ENCODE results near the gene GPC6.

DNA sequence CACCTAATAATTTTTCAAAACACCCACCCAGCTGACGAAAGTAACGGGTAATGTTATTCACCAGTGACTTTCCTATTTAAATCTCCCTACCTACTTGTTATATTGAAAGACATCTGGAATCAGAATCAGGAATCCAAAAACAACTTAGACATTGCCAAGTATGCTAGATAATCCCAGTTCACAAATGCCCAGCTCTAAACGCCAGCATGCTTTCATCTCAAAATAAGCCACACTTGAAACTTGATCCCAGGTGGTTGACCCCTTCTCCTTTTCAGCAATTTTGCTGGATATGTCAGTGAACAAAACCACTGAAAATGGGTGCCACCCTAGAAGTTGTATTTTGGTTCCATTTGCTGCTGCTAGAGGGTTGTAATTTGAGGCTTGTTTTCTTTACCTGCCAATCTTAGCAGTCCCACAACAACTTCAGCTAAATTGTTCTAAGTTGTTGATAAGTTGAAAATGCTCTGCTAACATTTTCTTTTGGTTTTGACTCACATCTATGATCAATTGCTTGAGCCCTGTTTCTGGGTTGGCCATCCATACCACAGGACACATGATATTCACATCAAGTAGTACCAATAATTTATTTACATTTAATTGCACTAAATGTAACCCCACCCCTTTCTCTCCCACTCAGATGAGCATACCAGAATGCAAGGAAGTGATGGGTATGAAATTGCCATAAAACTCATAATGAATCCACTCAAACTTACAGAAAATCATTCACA is 1186.4 kb downstream of the GPC6 start:
- no peak for TF ChIP-seq ZNF335 (tag by site-specific recombination; conservative IDR thresholded peaks at IDR 0.05)
- no peak for TF ChIP-seq ZNF24 (tag by site-specific recombination; IDR thresholded peaks at IDR 0.05)
- TF ChIP-seq ZNF777 (tag by site-specific recombination; IDR thresholded peaks at IDR 0.05; ENCODE audit: borderline replicate concordance) = no peak
- TF ChIP-seq, protein P1, sequence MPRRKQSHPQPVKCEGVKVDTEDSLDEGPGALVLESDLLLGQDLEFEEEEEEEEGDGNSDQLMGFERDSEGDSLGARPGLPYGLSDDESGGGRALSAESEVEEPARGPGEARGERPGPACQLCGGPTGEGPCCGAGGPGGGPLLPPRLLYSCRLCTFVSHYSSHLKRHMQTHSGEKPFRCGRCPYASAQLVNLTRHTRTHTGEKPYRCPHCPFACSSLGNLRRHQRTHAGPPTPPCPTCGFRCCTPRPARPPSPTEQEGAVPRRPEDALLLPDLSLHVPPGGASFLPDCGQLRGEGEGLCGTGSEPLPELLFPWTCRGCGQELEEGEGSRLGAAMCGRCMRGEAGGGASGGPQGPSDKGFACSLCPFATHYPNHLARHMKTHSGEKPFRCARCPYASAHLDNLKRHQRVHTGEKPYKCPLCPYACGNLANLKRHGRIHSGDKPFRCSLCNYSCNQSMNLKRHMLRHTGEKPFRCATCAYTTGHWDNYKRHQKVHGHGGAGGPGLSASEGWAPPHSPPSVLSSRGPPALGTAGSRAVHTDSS (tag by site-specific recombination; IDR thresholded peaks at IDR 0.05) = no peak
- TF ChIP-seq, protein P2, sequence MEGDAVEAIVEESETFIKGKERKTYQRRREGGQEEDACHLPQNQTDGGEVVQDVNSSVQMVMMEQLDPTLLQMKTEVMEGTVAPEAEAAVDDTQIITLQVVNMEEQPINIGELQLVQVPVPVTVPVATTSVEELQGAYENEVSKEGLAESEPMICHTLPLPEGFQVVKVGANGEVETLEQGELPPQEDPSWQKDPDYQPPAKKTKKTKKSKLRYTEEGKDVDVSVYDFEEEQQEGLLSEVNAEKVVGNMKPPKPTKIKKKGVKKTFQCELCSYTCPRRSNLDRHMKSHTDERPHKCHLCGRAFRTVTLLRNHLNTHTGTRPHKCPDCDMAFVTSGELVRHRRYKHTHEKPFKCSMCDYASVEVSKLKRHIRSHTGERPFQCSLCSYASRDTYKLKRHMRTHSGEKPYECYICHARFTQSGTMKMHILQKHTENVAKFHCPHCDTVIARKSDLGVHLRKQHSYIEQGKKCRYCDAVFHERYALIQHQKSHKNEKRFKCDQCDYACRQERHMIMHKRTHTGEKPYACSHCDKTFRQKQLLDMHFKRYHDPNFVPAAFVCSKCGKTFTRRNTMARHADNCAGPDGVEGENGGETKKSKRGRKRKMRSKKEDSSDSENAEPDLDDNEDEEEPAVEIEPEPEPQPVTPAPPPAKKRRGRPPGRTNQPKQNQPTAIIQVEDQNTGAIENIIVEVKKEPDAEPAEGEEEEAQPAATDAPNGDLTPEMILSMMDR (tag by site-specific recombination; IDR thresholded peaks at IDR 0.05) = no peak
- TF ChIP-seq, protein P3, sequence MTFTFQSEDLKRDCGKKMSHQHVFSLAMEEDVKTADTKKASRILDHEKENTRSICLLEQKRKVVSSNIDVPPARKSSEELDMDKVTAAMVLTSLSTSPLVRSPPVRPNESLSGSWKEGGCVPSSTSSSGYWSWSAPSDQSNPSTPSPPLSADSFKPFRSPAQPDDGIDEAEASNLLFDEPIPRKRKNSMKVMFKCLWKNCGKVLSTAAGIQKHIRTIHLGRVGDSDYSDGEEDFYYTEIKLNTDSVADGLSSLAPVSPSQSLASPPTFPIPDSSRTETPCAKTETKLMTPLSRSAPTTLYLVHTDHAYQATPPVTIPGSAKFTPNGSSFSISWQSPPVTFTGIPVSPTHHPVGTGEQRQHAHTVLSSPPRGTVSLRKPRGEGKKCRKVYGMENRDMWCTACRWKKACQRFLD (tag by site-specific recombination; IDR thresholded peaks at IDR 0.05) = no peak
- TF ChIP-seq RBAK (tag by site-specific recombination; IDR thresholded peaks at IDR 0.05) = no peak
- TF ChIP-seq, protein P4, sequence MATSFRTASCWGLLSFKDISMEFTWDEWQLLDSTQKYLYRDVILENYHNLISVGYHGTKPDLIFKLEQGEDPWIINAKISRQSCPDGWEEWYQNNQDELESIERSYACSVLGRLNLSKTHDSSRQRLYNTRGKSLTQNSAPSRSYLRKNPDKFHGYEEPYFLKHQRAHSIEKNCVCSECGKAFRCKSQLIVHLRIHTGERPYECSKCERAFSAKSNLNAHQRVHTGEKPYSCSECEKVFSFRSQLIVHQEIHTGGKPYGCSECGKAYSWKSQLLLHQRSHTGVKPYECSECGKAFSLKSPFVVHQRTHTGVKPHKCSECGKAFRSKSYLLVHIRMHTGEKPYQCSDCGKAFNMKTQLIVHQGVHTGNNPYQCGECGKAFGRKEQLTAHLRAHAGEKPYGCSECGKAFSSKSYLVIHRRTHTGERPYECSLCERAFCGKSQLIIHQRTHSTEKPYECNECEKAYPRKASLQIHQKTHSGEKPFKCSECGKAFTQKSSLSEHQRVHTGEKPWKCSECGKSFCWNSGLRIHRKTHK (tag by site-specific recombination; IDR thresholded peaks at IDR 0.05) = no peak
- TF ChIP-seq ZFHX2 (tag by site-specific recombination; conservative IDR thresholded peaks at IDR 0.05) = no peak
- TF ChIP-seq, protein P5, sequence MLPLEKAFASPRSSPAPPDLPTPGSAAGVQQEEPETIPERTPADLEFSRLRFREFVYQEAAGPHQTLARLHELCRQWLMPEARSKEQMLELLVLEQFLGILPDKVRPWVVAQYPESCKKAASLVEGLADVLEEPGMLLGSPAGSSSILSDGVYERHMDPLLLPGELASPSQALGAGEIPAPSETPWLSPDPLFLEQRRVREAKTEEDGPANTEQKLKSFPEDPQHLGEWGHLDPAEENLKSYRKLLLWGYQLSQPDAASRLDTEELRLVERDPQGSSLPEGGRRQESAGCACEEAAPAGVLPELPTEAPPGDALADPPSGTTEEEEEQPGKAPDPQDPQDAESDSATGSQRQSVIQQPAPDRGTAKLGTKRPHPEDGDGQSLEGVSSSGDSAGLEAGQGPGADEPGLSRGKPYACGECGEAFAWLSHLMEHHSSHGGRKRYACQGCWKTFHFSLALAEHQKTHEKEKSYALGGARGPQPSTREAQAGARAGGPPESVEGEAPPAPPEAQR (tag by site-specific recombination; IDR thresholded peaks at IDR 0.05) = no peak
- TF ChIP-seq, protein P6, sequence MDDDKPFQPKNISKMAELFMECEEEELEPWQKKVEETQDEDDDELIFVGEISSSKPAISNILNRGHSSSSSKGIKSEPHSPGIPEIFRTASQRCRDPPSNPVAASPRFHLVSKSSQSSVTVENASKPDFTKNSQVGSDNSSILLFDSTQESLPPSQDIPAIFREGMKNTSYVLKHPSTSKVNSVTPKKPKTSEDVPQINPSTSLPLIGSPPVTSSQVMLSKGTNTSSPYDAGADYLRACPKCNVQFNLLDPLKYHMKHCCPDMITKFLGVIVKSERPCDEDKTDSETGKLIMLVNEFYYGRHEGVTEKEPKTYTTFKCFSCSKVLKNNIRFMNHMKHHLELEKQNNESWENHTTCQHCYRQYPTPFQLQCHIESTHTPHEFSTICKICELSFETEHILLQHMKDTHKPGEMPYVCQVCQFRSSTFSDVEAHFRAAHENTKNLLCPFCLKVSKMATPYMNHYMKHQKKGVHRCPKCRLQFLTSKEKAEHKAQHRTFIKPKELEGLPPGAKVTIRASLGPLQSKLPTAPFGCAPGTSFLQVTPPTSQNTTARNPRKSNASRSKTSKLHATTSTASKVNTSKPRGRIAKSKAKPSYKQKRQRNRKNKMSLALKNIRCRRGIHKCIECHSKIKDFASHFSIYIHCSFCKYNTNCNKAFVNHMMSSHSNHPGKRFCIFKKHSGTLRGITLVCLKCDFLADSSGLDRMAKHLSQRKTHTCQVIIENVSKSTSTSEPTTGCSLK (tag by site-specific recombination; IDR thresholded peaks at IDR 0.05) = no peak
- TF ChIP-seq, protein P7, sequence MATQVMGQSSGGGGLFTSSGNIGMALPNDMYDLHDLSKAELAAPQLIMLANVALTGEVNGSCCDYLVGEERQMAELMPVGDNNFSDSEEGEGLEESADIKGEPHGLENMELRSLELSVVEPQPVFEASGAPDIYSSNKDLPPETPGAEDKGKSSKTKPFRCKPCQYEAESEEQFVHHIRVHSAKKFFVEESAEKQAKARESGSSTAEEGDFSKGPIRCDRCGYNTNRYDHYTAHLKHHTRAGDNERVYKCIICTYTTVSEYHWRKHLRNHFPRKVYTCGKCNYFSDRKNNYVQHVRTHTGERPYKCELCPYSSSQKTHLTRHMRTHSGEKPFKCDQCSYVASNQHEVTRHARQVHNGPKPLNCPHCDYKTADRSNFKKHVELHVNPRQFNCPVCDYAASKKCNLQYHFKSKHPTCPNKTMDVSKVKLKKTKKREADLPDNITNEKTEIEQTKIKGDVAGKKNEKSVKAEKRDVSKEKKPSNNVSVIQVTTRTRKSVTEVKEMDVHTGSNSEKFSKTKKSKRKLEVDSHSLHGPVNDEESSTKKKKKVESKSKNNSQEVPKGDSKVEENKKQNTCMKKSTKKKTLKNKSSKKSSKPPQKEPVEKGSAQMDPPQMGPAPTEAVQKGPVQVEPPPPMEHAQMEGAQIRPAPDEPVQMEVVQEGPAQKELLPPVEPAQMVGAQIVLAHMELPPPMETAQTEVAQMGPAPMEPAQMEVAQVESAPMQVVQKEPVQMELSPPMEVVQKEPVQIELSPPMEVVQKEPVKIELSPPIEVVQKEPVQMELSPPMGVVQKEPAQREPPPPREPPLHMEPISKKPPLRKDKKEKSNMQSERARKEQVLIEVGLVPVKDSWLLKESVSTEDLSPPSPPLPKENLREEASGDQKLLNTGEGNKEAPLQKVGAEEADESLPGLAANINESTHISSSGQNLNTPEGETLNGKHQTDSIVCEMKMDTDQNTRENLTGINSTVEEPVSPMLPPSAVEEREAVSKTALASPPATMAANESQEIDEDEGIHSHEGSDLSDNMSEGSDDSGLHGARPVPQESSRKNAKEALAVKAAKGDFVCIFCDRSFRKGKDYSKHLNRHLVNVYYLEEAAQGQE (tag by site-specific recombination; IDR thresholded peaks at IDR 0.05) = no peak
- TF ChIP-seq ZNF747 (tag by site-specific recombination; IDR thresholded peaks at IDR 0.05) = no peak
- no peak for TF ChIP-seq ZNF561 (tag by site-specific recombination; IDR thresholded peaks at IDR 0.05; ENCODE audit: borderline replicate concordance)
